ENCODE measurements around the gene GHR.

The GHR gene

GRCh38 chr5:42403236-42403635 lies 20.0 kb upstream of the GHR start:
- 91% methylated on average over 2 of the region's 2 CpGs for WGBS
- H3K27me3 ChIP-seq (ENCODE audit: insufficient read depth, low read length) = no peaks in the 10 kb centered on the region
- no peak overlapping the region for H3K4me3 ChIP-seq (ENCODE audit: low read length)
- no peaks in the 10 kb centered on the region for H3K36me3 ChIP-seq (ENCODE audit: insufficient read depth, low read length)
- no peaks in the 10 kb centered on the region for H3K4me1 ChIP-seq (ENCODE audit: insufficient read depth, low read length)
- no peak overlapping the region for H3K27ac ChIP-seq (ENCODE audit: low read depth, low read length)
- H3K9me3 ChIP-seq (ENCODE audit: insufficient read depth, low read depth, low read length) = no peaks in the 10 kb centered on the region
- H3K9ac ChIP-seq (ENCODE audit: low read depth, low read length) = no peak overlapping the region

GRCh38 chr5:42404366-42404765 lies 18.9 kb upstream of the GHR start:
- no peak overlapping the region for H3K9ac ChIP-seq (ENCODE audit: low read depth, low read length)
- no peak overlapping the region for H3K4me3 ChIP-seq (ENCODE audit: low read length)
- no peak overlapping the region for H3K27ac ChIP-seq (ENCODE audit: low read depth, low read length)
- 95% methylated on average over 2 of the region's 2 CpGs for WGBS
- H3K9me3 ChIP-seq (ENCODE audit: insufficient read depth, low read depth, low read length) = no peaks in the 10 kb centered on the region
- H3K27me3 ChIP-seq (ENCODE audit: insufficient read depth, low read length) = no peaks in the 10 kb centered on the region
- H3K4me1 ChIP-seq (ENCODE audit: insufficient read depth, low read length) = no peaks in the 10 kb centered on the region
- no peaks in the 10 kb centered on the region for H3K36me3 ChIP-seq (ENCODE audit: insufficient read depth, low read length)

GRCh38 chr5:42419294-42419693 lies 3.9 kb upstream of the GHR start:
- peaks cover 3% of the 10 kb centered on the region for H3K4me1 ChIP-seq (ENCODE audit: insufficient read depth, low read length)
- no peaks in the 10 kb centered on the region for H3K36me3 ChIP-seq (ENCODE audit: insufficient read depth, low read length)
- no CpG with 5 or more reads among the region's 1 CpG for WGBS
- H3K9me3 ChIP-seq (ENCODE audit: insufficient read depth, low read depth, low read length) = no peaks in the 10 kb centered on the region
- no peak overlapping the region for H3K27ac ChIP-seq (ENCODE audit: low read depth, low read length)
- peaks cover 5% of the 10 kb centered on the region for H3K27me3 ChIP-seq (ENCODE audit: insufficient read depth, low read length)
- H3K4me3 ChIP-seq (ENCODE audit: low read length) = no peak overlapping the region
- H3K9ac ChIP-seq (ENCODE audit: low read depth, low read length) = no peak overlapping the region

GRCh38 chr5:42422656-42423280 lies 471 bp upstream of the GHR start:
- H3K27me3 ChIP-seq (ENCODE audit: insufficient read depth, low read length) = peaks cover 26% of the 10 kb centered on the region
- peak overlapping the region; percentile 60 for H3K4me3 ChIP-seq (ENCODE audit: low read length)
- 46% methylated on average over 7 of the region's 7 CpGs for WGBS
- no peaks in the 10 kb centered on the region for H3K9me3 ChIP-seq (ENCODE audit: insufficient read depth, low read depth, low read length)
- no peak overlapping the region for H3K9ac ChIP-seq (ENCODE audit: low read depth, low read length)
- no peaks in the 10 kb centered on the region for H3K36me3 ChIP-seq (ENCODE audit: insufficient read depth, low read length)
- no peak overlapping the region for H3K27ac ChIP-seq (ENCODE audit: low read depth, low read length)
- H3K4me1 ChIP-seq (ENCODE audit: insufficient read depth, low read length) = peaks cover 3% of the 10 kb centered on the region

- 94% methylated on average over 3 of the region's 3 CpGs for WGBS
Measured at GRCh38 chr5:42426016-42426415, 2.8 kb downstream of the GHR start.

GRCh38 chr5:42429694-42430093 lies 6.5 kb downstream of the GHR start:
- 100% methylated on average over 1 of the region's 1 CpG for WGBS
- Histone ChIP-seq H3K9ac (ENCODE audit: low read depth, low read length) (no peak overlapping the region), H3K36me3 (ENCODE audit: insufficient read depth, low read length) (no peaks in the 10 kb centered on the region), H3K9me3 (ENCODE audit: insufficient read depth, low read depth, low read length) (no peaks in the 10 kb centered on the region), H3K27ac (ENCODE audit: low read depth, low read length) (no peak overlapping the region), H3K27me3 (ENCODE audit: insufficient read depth, low read length) (peaks cover 17% of the 10 kb centered on the region), H3K4me3 (ENCODE audit: low read length) (no peak overlapping the region), H3K4me1 (ENCODE audit: insufficient read depth, low read length) (no peaks in the 10 kb centered on the region)

More at GRCh38 chr5:42426016-42426415, 2.8 kb downstream of the GHR start:
- Histone ChIP-seq H3K4me3 (ENCODE audit: low read length) (no peak overlapping the region), H3K4me1 (ENCODE audit: insufficient read depth, low read length) (peaks cover 3% of the 10 kb centered on the region), H3K27ac (ENCODE audit: low read depth, low read length) (no peak overlapping the region), H3K27me3 (ENCODE audit: insufficient read depth, low read length) (peaks cover 26% of the 10 kb centered on the region), H3K9ac (ENCODE audit: low read depth, low read length) (no peak overlapping the region), H3K9me3 (ENCODE audit: insufficient read depth, low read depth, low read length) (no peaks in the 10 kb centered on the region), H3K36me3 (ENCODE audit: insufficient read depth, low read length) (no peaks in the 10 kb centered on the region)

GRCh38 chr5:42434047-42434724 lies 10.9 kb downstream of the GHR start:
- no peaks in the 10 kb centered on the region for H3K36me3 ChIP-seq (ENCODE audit: insufficient read depth, low read length)
- no peaks in the 10 kb centered on the region for H3K4me1 ChIP-seq (ENCODE audit: insufficient read depth, low read length)
- no peaks in the 10 kb centered on the region for H3K27me3 ChIP-seq (ENCODE audit: insufficient read depth, low read length)
- H3K4me3 ChIP-seq (ENCODE audit: low read length) = no peak overlapping the region
- H3K9me3 ChIP-seq (ENCODE audit: insufficient read depth, low read depth, low read length) = no peaks in the 10 kb centered on the region
- no peak overlapping the region for H3K9ac ChIP-seq (ENCODE audit: low read depth, low read length)
- H3K27ac ChIP-seq (ENCODE audit: low read depth, low read length) = no peak overlapping the region

- no peaks in the 10 kb centered on the region for H3K36me3 ChIP-seq (ENCODE audit: insufficient read depth, low read length)
- no peak overlapping the region for H3K9ac ChIP-seq (ENCODE audit: low read depth, low read length)
- H3K27ac ChIP-seq (ENCODE audit: low read depth, low read length) = no peak overlapping the region
- H3K9me3 ChIP-seq (ENCODE audit: insufficient read depth, low read depth, low read length) = no peaks in the 10 kb centered on the region
- H3K4me3 ChIP-seq (ENCODE audit: low read length) = no peak overlapping the region
- no peaks in the 10 kb centered on the region for H3K27me3 ChIP-seq (ENCODE audit: insufficient read depth, low read length)
- H3K4me1 ChIP-seq (ENCODE audit: insufficient read depth, low read length) = no peaks in the 10 kb centered on the region
Measured at GRCh38 chr5:42436051-42436450, 12.8 kb downstream of the GHR start.

GRCh38 chr5:42454216-42454995 lies 31.2 kb downstream of the GHR start:
- Histone ChIP-seq H3K4me3 (ENCODE audit: low read length) (no peak overlapping the region), H3K9me3 (ENCODE audit: insufficient read depth, low read depth, low read length) (no peaks in the 10 kb centered on the region), H3K27me3 (ENCODE audit: insufficient read depth, low read length) (no peaks in the 10 kb centered on the region), H3K4me1 (ENCODE audit: insufficient read depth, low read length) (no peaks in the 10 kb centered on the region), H3K9ac (ENCODE audit: low read depth, low read length) (no peak overlapping the region), H3K27ac (ENCODE audit: low read depth, low read length) (no peak overlapping the region), H3K36me3 (ENCODE audit: insufficient read depth, low read length) (no peaks in the 10 kb centered on the region)
- 92% methylated on average over 5 of the region's 5 CpGs for WGBS

- 89% methylated on average over 1 of the region's 1 CpG for WGBS
- no peak overlapping the region for H3K27ac ChIP-seq (ENCODE audit: low read depth, low read length)
- no peak overlapping the region for H3K4me3 ChIP-seq (ENCODE audit: low read length)
- no peaks in the 10 kb centered on the region for H3K9me3 ChIP-seq (ENCODE audit: insufficient read depth, low read depth, low read length)
- no peaks in the 10 kb centered on the region for H3K36me3 ChIP-seq (ENCODE audit: insufficient read depth, low read length)
- no peak overlapping the region for H3K9ac ChIP-seq (ENCODE audit: low read depth, low read length)
- H3K27me3 ChIP-seq (ENCODE audit: insufficient read depth, low read length) = no peaks in the 10 kb centered on the region
- H3K4me1 ChIP-seq (ENCODE audit: insufficient read depth, low read length) = no peaks in the 10 kb centered on the region
Measured at GRCh38 chr5:42461033-42461432, 37.8 kb downstream of the GHR start.

- H3K4me3 ChIP-seq (ENCODE audit: low read length) = no peak overlapping the region
- H3K27ac ChIP-seq (ENCODE audit: low read depth, low read length) = no peak overlapping the region
- no peaks in the 10 kb centered on the region for H3K9me3 ChIP-seq (ENCODE audit: insufficient read depth, low read depth, low read length)
- H3K36me3 ChIP-seq (ENCODE audit: insufficient read depth, low read length) = no peaks in the 10 kb centered on the region
- no peak overlapping the region for H3K9ac ChIP-seq (ENCODE audit: low read depth, low read length)
- 90% methylated on average over 1 of the region's 1 CpG for WGBS
- no peaks in the 10 kb centered on the region for H3K27me3 ChIP-seq (ENCODE audit: insufficient read depth, low read length)
- H3K4me1 ChIP-seq (ENCODE audit: insufficient read depth, low read length) = no peaks in the 10 kb centered on the region
Measured at GRCh38 chr5:42461507-42461906, 38.3 kb downstream of the GHR start.
